Measurements from ENCODE around the gene SLC45A1. TPM values are rescaled to one million over a fixed set of nuclear protein-coding genes. Genes with fewer than 3 reads are reported as not detected.

Gene SLC45A1
- total RNA-seq, 2 donors from 2014 or later = 4.4 to 6.0 TPM

GRCh38 chr1:8348777-8349472, 31.0 kb downstream of the SLC45A1 start:
- TF ChIP-seq, protein P1, sequence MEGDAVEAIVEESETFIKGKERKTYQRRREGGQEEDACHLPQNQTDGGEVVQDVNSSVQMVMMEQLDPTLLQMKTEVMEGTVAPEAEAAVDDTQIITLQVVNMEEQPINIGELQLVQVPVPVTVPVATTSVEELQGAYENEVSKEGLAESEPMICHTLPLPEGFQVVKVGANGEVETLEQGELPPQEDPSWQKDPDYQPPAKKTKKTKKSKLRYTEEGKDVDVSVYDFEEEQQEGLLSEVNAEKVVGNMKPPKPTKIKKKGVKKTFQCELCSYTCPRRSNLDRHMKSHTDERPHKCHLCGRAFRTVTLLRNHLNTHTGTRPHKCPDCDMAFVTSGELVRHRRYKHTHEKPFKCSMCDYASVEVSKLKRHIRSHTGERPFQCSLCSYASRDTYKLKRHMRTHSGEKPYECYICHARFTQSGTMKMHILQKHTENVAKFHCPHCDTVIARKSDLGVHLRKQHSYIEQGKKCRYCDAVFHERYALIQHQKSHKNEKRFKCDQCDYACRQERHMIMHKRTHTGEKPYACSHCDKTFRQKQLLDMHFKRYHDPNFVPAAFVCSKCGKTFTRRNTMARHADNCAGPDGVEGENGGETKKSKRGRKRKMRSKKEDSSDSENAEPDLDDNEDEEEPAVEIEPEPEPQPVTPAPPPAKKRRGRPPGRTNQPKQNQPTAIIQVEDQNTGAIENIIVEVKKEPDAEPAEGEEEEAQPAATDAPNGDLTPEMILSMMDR (IDR thresholded peaks at IDR 0.05) = peak; percentile 97
- no peaks in the 10 kb centered on the region for H3K9me3 ChIP-seq
- H3K36me3 ChIP-seq = peaks cover 6% of the 10 kb centered on the region
- DNase-seq (ENCODE audit: low spot score) (no peak), ATAC-seq (ENCODE audit: insufficient number of reproducible peaks, low FRiP score, low read depth) (peak; percentile 17)
- H3K4me1 ChIP-seq (ENCODE audit: control insufficient read depth in 1 of 2, low read depth in 2 of 2) = peaks cover 7 to 48% of the 10 kb centered on the region in 2 donors
- H3K4me3 ChIP-seq = no peak overlapping the region
- no peak overlapping the region for H3K27ac ChIP-seq
- H3K27me3 ChIP-seq (replicated peaks; ENCODE audit: insufficient read depth) = no peaks in the 10 kb centered on the region

DNA sequence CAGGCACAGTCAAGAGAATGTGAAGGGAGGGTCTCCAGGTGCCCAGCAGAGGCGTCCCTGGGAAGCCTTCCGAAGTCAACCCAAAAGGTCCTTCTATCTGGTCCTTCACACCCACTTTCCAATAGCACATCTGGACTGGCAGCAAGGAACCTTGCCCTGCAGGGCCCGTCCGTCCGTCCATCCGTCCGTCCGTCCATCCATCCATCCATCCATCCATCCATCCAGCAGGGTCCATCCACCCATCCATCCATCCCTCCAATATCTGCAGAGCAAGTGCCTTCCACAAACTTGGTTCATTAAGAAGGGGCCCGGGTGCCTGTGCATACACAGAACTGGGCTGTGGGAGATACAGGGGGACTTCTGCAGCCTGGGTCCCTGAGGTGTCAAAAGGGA, 31.6 kb downstream of the SLC45A1 start:
- no peaks in the 10 kb centered on the region for H3K9me3 ChIP-seq
- TF ChIP-seq, protein P1 (IDR thresholded peaks at IDR 0.05) = no peak
- H3K27ac ChIP-seq = no peak overlapping the region
- peaks cover 4 to 44% of the 10 kb centered on the region in 2 donors for H3K4me1 ChIP-seq (ENCODE audit: control insufficient read depth in 1 of 2, low read depth in 2 of 2)
- H3K27me3 ChIP-seq (replicated peaks; ENCODE audit: insufficient read depth) = no peaks in the 10 kb centered on the region
- ATAC-seq (ENCODE audit: insufficient number of reproducible peaks, low FRiP score, low read depth) = no peak
- H3K36me3 ChIP-seq = peaks cover 9% of the 10 kb centered on the region
- H3K4me3 ChIP-seq = no peak overlapping the region
- no peak for DNase-seq (ENCODE audit: low spot score)

GRCh38 chr1:8349961-8350360, 32.0 kb downstream of the SLC45A1 start:
- TF ChIP-seq, protein P1 (IDR thresholded peaks at IDR 0.05) = no peak
- Histone ChIP-seq H3K36me3 (peaks cover 11% of the 10 kb centered on the region), H3K9me3 (no peaks in the 10 kb centered on the region), H3K4me3 (no peak overlapping the region), H3K27ac (no peak overlapping the region), H3K4me1 (ENCODE audit: control insufficient read depth in 1 of 2, low read depth in 2 of 2) (peaks cover 4 to 44% of the 10 kb centered on the region in 2 donors), H3K27me3 (replicated peaks; ENCODE audit: insufficient read depth) (no peaks in the 10 kb centered on the region)
- DNase-seq (ENCODE audit: low spot score) = no peak
- no peak for ATAC-seq (ENCODE audit: insufficient number of reproducible peaks, low FRiP score, low read depth)

DNA sequence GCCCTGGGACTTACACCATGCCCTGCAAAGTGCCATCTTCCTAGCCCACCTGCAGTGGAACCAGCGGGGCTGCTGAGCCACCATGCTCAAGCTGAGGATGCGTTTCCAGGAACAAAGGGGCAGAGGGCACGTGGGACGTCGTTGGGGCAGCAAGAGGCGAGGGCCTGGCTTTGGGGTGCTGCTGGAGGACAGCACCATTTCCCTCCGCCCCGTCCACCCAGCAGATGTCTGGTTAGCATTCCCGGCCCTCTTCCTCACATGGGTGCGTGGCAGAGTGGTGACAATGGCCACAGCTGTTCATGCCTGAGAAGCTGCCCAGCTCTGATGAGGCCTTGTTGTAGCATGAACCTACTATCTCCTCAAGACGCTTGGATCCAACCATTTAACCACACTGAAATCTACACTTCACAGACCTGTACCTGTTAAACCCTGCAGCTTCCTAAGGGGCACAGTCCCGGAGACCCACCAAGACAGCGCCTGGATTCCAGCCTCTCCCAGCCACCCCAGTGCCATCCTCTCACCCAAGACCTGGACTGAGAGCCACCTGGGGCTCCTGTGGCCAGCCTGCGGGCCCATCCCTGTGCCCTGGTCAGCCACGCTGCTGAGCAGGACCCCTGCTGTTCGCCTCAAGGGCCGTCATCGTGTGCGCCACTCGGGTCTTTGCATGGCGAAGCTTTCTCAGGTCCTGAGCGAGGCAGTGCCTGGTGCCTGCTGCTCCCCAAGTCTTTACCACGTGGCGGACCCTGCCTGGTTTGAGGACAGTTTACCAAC, 33.2 kb downstream of the SLC45A1 start:
- H3K4me1 ChIP-seq (ENCODE audit: control insufficient read depth in 1 of 2, low read depth in 2 of 2) = peaks cover 4 to 48% of the 10 kb centered on the region in 2 donors
- H3K4me3 ChIP-seq = no peak overlapping the region
- ATAC-seq (ENCODE audit: insufficient number of reproducible peaks, low FRiP score, low read depth) (no peak), DNase-seq (ENCODE audit: low spot score) (no peak)
- TF ChIP-seq, protein P1 (IDR thresholded peaks at IDR 0.05) = no peak
- H3K27ac ChIP-seq = no peak overlapping the region
- H3K27me3 ChIP-seq (replicated peaks; ENCODE audit: insufficient read depth) = no peaks in the 10 kb centered on the region
- H3K9me3 ChIP-seq = no peaks in the 10 kb centered on the region
- peaks cover 21% of the 10 kb centered on the region for H3K36me3 ChIP-seq

GRCh38 chr1:8351693-8352470, 34.0 kb downstream of the SLC45A1 start:
- Histone ChIP-seq H3K27me3 (replicated peaks; ENCODE audit: insufficient read depth) (no peaks in the 10 kb centered on the region), H3K4me3 (no peak overlapping the region), H3K4me1 (ENCODE audit: control insufficient read depth in 1 of 2, low read depth in 2 of 2) (peaks cover 4 to 48% of the 10 kb centered on the region in 2 donors), H3K9me3 (no peaks in the 10 kb centered on the region), H3K27ac (peak overlapping the region in 1 of 2 donors; percentile 39), H3K36me3 (peaks cover 29% of the 10 kb centered on the region)
- DNase-seq (ENCODE audit: low spot score) (no peak), ATAC-seq (ENCODE audit: insufficient number of reproducible peaks, low FRiP score, low read depth) (no peak)
- TF ChIP-seq, protein P1 (IDR thresholded peaks at IDR 0.05) = peak; percentile 80
